Measurements from ENCODE around the gene TESMIN. TPM values are rescaled to one million over a fixed set of nuclear protein-coding genes. Genes with fewer than 3 reads are reported as not detected.
A peak's percentile ranks its signal among the peaks of the same experiment; 100 is the strongest.

Gene TESMIN
- total RNA-seq, 1 experiment from 2014 or later, result 24.8 TPM

- H3K4me3 ChIP-seq (replicated peaks in 1 of 2; ENCODE audit: low read depth in 1 of 2, low read length in 2 of 2), result peak overlapping the region; percentile 37 to 58; a peak in 3 of 4 replicates
These were observed 921 bp downstream of the TESMIN start for GRCh38 chr11:68750195-68751003.

More at GRCh38 chr11:68750195-68751003, 921 bp downstream of the TESMIN start:
- Histone ChIP-seq H3K9me2 (ENCODE audit: insufficient read depth) (no peaks in the 10 kb centered on the region), H4K20me1 (ENCODE audit: insufficient read depth) (no peaks in the 10 kb centered on the region), H3K9me3 (ENCODE audit: control insufficient read depth in 1 of 2, insufficient read depth in 1 of 2, low read depth in 1 of 2, low read length in 2 of 2) (no peaks in the 10 kb centered on the region), H3K27me3 (ENCODE audit: insufficient read depth, low read length) (no peaks in the 10 kb centered on the region), H3K27ac (ENCODE audit: low read depth, low read length) (no peak overlapping the region; the same call in 1 of the 2 replicates), H3K4me1 (ENCODE audit: control insufficient read depth in 1 of 2, insufficient read depth in 2 of 2, low read length in 2 of 2) (peaks cover 0 to 3% of the 10 kb centered on the region in 2 experiments; a peak in 1 of 4 replicates), H3K4me2 (ENCODE audit: low read length) (peak overlapping the region; percentile 68), H2AFZ (ENCODE audit: low read depth, low read length, poor library complexity, severe bottlenecking) (no peak overlapping the region), H3K79me2 (ENCODE audit: insufficient read depth, low read length) (no peaks in the 10 kb centered on the region), H3K9ac (ENCODE audit: low read length) (no peak overlapping the region), H3K36me3 (ENCODE audit: control insufficient read depth in 1 of 2, insufficient read depth in 2 of 2, low read length in 2 of 2) (peaks cover 0 to 11% of the 10 kb centered on the region in 2 experiments; a peak in 2 of 4 replicates)
- no TSS peak for BruUV-seq (replicated peaks)
- TF ChIP-seq EGR1 (IDR thresholded peaks at IDR 0.05; ENCODE audit: low read depth), result no peak
- no peak for TF ChIP-seq ELF1 (IDR thresholded peaks at IDR 0.05; ENCODE audit: borderline replicate concordance, low read depth)
- no peak for TF ChIP-seq POLR2A (IDR thresholded peaks at IDR 0.05; ENCODE audit: borderline replicate concordance, extremely low read depth, insufficient read depth, insufficient read length)
- no peak for TF ChIP-seq REST (IDR thresholded peaks at IDR 0.05; ENCODE audit: low read depth)
- no peak for TF ChIP-seq EZH2 (IDR thresholded peaks at IDR 0.05)
- TF ChIP-seq EZH2phosphoT487 (IDR thresholded peaks at IDR 0.05; ENCODE audit: borderline replicate concordance), result no peak
- no peak for TF ChIP-seq SP1 (IDR thresholded peaks at IDR 0.05; ENCODE audit: low read depth)
- ATAC-seq, result no peak
- DNase-seq (ENCODE audit: low read depth, low spot score), result no peak
- ChIA-PET POLR2A (no interaction called here), CTCF (no interaction called here), RAD21 (ENCODE audit: low non-redundant PET in 1 of 2, low total read pairs in 2 of 2, uncharacterized antibody in 2 of 2, unreplicated experiment in 2 of 2) (no interaction called here)
- intact Hi-C loops (cut with micrococcal nuclease), result no loop called here
